Uterus (tissue), 4 donors: ENCODE measurements around the gene PAPLN. TPM values are rescaled to one million over a fixed set of nuclear protein-coding genes. Genes with fewer than 3 reads are reported as not detected.
"Not testable (repeated sequence)": the region's sequence is repeated elsewhere in the genome, so short reads cannot be mapped to it uniquely, and the experiment has no call there.

Experiments used
- DNase-seq, 2 donors: peaks; one replicate each; pipeline ENCODE4 v3.0.0-alpha.2; 2019 to 2020
- H3K27ac ChIP-seq, 2 donors: fragments of 200-600 bp; sonication (generic); 1 replicate in 1 of 2; 2 replicates in 1 of 2; pipeline ENCODE4 v1.5.1; 2016 to 2018
- H3K27me3 ChIP-seq, 2 donors: fragments of 200-600 bp; sonication (generic); one replicate each; pipeline ENCODE4 v1.5.1; 2018 to 2019; ENCODE audit warnings: control low read depth in 1 of 2
- H3K36me3 ChIP-seq, 2 donors: fragments of 200-600 bp; sonication (generic); one replicate each; pipeline ENCODE4 v1.5.1; 2019; ENCODE audit warnings: control low read depth in 1 of 2
- H3K4me1 ChIP-seq, 2 donors: fragments of 200-600 bp; sonication (generic); one replicate each; pipeline ENCODE4 v1.5.1; 2018 to 2019; ENCODE audit warnings: control low read depth in 1 of 2
- H3K4me3 ChIP-seq, 2 donors: fragments of 200-600 bp; sonication (generic); 1 replicate in 1 of 2; 2 replicates in 1 of 2; pipeline ENCODE4 v1.5.1; 2018 to 2019; ENCODE audit warnings: mild to moderate bottlenecking in 1 of 2
- H3K9me3 ChIP-seq, 2 donors: fragments of 200-600 bp; sonication (generic); one replicate each; pipeline ENCODE4 v1.5.1; 2019; ENCODE audit warnings: control low read depth in 1 of 2
- CTCF ChIP-seq, 4 experiments: fragments of 200-600 bp in 2 of 4; fragments of 450-650 bp in 2 of 4; sonication (generic) in 2 of 4; IDR thresholded peaks; one replicate each; pipeline ENCODE4 v1.5.1; 2016 to 2019; ENCODE audit warnings: antibody characterized with exemption in 4 of 4, mild to moderate bottlenecking in 2 of 4, moderate library complexity in 1 of 4
- POLR2A ChIP-seq, 2 donors: fragments of 450-650 bp; IDR thresholded peaks; one replicate each; pipeline ENCODE4 v1.6.1; 2016; ENCODE audit warnings: antibody characterized with exemption in 2 of 2, mild to moderate bottlenecking in 1 of 2, moderate library complexity in 1 of 2
- intact Hi-C: fragments of 100-400 bp; cut with DNase I; formaldehyde crosslinking; loops from one replicate; pipeline ENCODE4 v1.15.1; 2023; ENCODE audit warnings: low total_unique reads
- total RNA-seq, 4 donors: library from RNA; depleted of rRNA in 3 of 4; stranded (reverse); fragments of >200 nt in 3 of 4; gene quantifications; one replicate each; pipeline versions ENCODE4 v1.1.0 to v1.2.4, GENCODE V29; 2014 to 2023
- donor health status: DM: yes; HTN: yes; CAD: no.

PAPLN gene, protein sequence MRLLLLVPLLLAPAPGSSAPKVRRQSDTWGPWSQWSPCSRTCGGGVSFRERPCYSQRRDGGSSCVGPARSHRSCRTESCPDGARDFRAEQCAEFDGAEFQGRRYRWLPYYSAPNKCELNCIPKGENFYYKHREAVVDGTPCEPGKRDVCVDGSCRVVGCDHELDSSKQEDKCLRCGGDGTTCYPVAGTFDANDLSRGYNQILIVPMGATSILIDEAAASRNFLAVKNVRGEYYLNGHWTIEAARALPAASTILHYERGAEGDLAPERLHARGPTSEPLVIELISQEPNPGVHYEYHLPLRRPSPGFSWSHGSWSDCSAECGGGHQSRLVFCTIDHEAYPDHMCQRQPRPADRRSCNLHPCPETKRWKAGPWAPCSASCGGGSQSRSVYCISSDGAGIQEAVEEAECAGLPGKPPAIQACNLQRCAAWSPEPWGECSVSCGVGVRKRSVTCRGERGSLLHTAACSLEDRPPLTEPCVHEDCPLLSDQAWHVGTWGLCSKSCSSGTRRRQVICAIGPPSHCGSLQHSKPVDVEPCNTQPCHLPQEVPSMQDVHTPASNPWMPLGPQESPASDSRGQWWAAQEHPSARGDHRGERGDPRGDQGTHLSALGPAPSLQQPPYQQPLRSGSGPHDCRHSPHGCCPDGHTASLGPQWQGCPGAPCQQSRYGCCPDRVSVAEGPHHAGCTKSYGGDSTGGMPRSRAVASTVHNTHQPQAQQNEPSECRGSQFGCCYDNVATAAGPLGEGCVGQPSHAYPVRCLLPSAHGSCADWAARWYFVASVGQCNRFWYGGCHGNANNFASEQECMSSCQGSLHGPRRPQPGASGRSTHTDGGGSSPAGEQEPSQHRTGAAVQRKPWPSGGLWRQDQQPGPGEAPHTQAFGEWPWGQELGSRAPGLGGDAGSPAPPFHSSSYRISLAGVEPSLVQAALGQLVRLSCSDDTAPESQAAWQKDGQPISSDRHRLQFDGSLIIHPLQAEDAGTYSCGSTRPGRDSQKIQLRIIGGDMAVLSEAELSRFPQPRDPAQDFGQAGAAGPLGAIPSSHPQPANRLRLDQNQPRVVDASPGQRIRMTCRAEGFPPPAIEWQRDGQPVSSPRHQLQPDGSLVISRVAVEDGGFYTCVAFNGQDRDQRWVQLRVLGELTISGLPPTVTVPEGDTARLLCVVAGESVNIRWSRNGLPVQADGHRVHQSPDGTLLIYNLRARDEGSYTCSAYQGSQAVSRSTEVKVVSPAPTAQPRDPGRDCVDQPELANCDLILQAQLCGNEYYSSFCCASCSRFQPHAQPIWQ
- total RNA-seq = 10 to 100 TPM; 16.5 to 40.2 (median 33.1) TPM

DNA sequence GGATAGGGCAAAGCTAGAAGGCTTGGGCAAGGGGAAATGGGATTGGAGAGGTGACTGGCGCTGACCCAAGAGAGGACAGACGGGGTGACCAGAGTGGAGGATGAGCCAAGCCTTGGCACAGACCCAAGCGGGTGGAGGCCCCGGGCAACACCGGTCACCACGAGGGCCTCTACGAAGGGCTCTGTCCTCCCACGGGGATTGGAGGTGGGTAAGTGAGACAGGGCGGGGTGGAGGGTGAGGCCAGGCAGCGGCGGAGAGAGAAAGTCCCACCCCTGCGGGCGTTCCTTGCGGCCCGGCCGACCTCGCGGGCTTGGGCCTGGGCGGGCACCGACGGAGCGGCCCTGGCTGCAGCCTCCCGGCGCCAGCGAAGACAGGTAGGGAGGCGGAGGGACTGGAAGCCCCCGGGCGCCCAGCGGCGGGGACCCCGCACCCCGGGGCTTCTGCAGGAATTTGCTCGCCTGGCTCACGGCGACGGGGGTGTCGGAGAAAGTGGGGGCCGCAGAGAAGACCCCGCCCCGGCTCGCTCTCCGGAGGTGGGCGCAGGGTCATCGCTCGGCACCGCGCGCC is at the start of gene PAPLN:
TSS of gene PAPLN (plus strand) at position 288 of the 567 bp plus-strand sequence. CDS start 2,273 bp downstream, outside the sequence.
- TF ChIP-seq CTCF (IDR thresholded peaks at IDR 0.05) (no peak), POLR2A (IDR thresholded peaks at IDR 0.05) (no peak)
- Histone ChIP-seq H3K36me3 (no peaks in the 10 kb centered on the region), H3K9me3 (no peaks in the 10 kb centered on the region), H3K4me1 (peaks cover 0 to 15% of the 10 kb centered on the region in 2 donors), H3K27ac (peak within 1 kb of the TSS; percentile 65 to 74), H3K27me3 (no peaks in the 10 kb centered on the region), H3K4me3 (peak within 1 kb of the TSS; percentile 39 to 60)
- peak in 1 of 2 donors; percentile 51 for DNase-seq
- intact Hi-C loops = no loop called here

- Histone ChIP-seq H3K36me3 (no peaks in the 10 kb centered on the region), H3K27ac (no peak overlapping the region), H3K4me3 (no peak overlapping the region), H3K27me3 (no peaks in the 10 kb centered on the region), H3K4me1 (no peaks in the 10 kb centered on the region), H3K9me3 (no peaks in the 10 kb centered on the region)
- no peak for TF ChIP-seq POLR2A (IDR thresholded peaks at IDR 0.05)
- no peak for TF ChIP-seq CTCF (IDR thresholded peaks at IDR 0.05)
- no peak for DNase-seq
- intact Hi-C loops = no loop called here
Observed at GRCh38 chr14:73188501-73188911, 48.8 kb upstream of the PAPLN start.

DNA sequence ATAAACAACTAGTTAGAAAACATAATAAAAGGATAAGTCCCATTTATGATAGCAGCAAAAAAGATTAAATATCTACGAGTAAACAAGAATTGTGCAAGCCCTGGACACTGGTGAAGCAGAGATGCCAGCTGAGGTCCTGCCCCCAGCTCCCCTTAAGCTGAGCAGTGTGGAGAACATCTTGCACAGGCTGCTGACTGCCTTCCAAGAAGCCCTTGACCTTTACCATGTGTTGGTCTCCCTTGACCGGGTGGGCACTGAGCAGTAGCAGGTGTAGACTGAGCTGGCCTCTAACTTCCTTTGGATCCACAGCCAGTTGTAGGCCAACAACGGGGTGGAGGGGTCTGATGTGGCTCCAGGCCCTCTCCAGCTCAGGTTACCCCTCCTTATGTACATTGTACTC is 47.7 kb upstream of the PAPLN start:
- intact Hi-C loops = no loop called here
- Histone ChIP-seq H3K4me1 (no peaks in the 10 kb centered on the region), H3K9me3 (no peaks in the 10 kb centered on the region), H3K4me3 (no peak overlapping the region), H3K27me3 (no peaks in the 10 kb centered on the region), H3K27ac (no peak overlapping the region), H3K36me3 (no peaks in the 10 kb centered on the region)
- TF ChIP-seq POLR2A (IDR thresholded peaks at IDR 0.05) (no peak), CTCF (IDR thresholded peaks at IDR 0.05) (no peak)
- no peak for DNase-seq

- TF ChIP-seq POLR2A (IDR thresholded peaks at IDR 0.05) (no peak), CTCF (IDR thresholded peaks at IDR 0.05) (no peak)
- Histone ChIP-seq H3K4me1 (no peaks in the 10 kb centered on the region), H3K27me3 (no peaks in the 10 kb centered on the region), H3K27ac (no peak overlapping the region), H3K9me3 (no peaks in the 10 kb centered on the region), H3K4me3 (no peak overlapping the region), H3K36me3 (no peaks in the 10 kb centered on the region)
- DNase-seq = no peak
- intact Hi-C loops = no loop called here
Observed at GRCh38 chr14:73191441-73191840, 45.9 kb upstream of the PAPLN start.

GRCh38 chr14:73194306-73194705 is 43.0 kb upstream of the PAPLN start:
- H3K4me1 ChIP-seq, H3K36me3 ChIP-seq, H3K27ac ChIP-seq, H3K4me3 ChIP-seq, H3K9me3 ChIP-seq, H3K27me3 ChIP-seq, intact Hi-C loops, DNase-seq: not testable (repeated sequence)
